CD4-positive, alpha-beta T cell treated with Interleukin-17A for 1 hour (primary cell): ENCODE results near the gene RPS2.
"Not testable (repeated sequence)": the region's sequence is repeated elsewhere in the genome, so short reads cannot be mapped to it uniquely, and the experiment has no call there.

Experiments
- DNase-seq: peaks from one replicate; pipeline ENCODE4 v3.0.0-alpha.2; 2020

Gene RPS2

DNA sequence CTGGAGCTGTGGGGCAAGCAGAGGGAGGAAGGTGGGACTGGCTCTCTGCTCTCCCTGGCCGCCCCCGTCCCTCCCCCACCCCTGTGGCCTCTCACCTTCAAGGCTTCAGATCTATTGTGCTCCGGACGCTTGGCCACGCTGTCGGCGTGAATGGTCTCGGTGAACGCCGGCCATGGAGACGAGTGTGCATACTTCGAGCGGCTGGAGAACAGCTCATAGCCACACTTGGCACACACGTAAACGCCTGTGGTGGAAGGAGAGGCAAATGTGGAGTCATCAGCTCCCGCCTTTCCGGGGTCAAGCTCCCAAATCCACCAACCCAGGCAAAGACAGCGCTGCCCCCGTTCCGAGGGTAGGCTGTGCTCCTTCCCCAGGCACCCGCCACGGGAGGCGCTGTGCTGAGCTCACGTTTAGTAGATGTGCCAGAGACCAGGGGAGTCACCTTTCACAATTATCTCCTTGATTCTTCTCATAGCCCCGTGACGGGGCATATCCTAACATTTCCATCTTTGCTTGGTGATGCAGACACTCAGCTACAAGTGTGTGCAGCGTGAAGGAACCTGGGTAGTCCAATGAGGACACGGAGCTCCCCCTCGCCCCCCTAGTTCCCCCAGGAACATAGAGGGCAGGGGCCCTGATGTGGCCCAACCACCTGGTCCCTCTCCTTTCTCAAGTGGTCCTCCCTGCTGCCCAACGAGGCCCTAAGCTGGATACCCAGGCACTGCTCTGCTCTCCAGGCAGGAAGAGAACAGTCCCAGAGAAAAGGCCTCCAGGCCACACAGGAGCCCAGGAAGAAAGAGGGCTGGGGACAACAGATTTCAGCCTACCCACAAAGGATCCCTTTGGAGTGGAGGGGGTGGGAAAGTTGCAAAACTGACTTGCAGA is 23.2 kb downstream of the RPS2 start:
- DNase-seq, result no peak

DNA sequence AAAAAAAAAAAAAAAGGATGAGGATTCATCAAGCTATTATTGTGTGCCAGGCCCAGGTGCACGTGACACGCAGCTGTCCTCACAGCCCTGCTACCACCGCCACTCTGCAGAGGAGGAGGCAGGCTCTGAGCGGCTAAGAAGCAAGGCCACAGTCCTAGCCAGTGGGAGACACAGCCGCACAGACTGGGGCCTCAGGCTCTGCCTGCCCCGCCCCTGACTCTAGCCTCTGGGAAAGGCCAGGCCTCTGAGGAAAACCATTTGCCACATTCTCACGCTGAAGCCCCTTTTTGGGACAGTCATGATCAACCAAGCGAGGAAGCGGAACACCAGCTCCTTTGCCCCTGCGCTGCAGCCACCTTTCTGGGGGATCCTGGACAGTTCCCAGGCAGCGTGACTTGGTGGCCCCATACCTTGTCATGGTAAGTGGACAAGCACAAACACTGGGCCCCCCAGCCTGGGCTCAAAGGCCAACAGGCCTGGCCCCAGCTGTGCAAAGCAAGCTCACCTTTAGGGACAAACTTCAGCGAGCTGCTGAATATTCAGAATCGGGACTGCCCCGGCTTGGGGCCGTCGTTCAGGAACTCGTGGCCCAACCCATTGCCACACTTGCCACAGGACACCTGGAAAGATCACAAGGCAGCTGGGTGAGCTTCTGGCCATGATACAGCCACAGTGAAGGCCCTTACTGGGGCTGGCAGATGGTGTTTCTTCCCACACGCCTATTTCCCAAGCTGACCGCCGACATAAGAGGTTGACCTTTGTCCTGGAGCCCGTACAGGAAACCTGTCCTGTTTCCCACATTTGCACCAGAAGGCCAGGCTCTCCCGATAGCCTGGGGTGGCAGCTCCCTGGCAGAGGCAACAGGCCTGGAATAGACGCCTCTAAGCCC is 24.1 kb downstream of the RPS2 start:
- DNase-seq, result no peak

DNA sequence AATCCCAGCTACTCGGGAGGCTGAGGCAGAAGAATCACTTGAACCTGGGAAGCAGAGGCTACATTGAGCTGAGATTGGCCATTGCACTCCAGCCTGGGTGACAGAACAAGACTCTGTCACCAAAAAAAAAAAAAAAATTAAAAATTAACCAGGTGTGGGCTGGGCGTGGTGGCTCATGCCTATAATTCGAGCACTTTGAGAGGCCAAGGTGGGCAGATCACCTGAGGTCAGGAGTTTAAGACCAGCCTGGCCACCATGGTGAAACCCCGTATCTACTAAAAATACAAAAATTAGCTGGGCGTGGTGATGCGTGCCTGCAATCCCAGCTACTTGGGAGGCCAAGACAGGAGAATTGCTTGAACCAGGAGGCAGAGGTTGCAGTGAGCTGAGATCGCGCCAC is 24.8 kb downstream of the RPS2 start:
- DNase-seq, result not testable (repeated sequence)

DNA sequence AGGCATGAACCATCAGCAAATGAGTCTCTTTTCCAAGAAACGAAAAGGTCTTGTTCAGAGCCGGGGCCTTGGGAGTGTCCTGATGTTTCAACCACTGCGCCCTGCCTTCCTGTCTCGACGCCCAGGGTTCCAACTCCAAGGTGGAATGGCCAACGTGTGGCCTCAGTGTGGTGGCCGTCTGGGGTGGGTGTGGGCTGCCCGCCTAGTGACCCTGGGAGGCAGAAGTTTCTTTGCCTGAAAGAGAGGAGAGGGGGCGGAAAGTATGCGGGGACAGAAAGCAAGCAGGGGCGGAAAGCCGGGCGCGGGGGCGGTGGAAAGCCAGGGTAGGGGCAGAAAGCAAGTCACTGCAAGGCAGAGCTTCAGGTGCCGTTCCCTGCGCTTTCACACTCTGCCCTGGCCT is 25.7 kb downstream of the RPS2 start:
- DNase-seq, result no peak

DNA sequence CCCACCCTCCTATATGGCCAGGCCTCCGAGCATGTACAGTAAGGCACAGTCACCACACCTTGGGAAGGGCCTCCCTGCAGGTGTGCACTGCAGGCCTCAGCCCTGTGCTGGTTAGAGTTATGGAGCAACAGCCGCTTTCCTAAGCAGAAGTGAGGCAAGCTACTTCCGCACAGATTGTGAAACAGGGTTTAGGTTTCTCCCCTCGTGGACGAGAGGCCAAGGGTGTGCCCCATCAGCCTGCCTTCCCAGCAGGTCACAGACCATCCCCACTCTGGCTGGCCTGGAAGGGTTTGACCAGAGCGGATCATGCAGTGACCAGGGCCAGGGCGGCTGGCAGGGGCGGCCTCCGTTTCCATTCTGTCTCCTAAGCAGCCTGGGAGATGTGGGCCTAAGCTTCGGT is 26.3 kb downstream of the RPS2 start:
- DNase-seq, result peak; percentile 13

DNA sequence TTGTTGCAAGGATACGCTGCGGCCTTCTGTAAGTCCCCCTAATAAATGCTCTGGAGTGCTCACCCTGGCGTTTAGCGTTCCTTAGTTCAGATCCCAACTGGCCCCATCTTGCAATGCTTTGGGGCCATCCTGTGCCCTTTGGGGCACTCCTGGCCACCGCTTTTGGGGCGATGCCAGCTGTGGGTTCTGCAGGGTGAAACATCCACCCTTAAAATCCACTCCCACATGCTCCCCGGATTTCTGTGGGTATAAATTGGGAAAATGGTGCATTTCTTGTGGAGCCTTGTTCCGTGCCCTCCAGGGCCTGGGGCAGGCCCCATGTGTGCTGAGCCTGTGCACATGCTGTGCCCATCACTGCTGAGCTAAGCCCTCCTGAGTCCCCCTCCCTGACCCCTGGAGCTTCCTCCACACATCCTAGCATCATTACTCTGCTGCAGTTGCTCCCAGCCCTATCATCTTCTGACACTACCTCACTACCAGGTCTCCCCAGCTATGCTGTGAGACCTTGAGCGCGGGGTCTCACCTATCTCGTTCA is 27.6 kb downstream of the RPS2 start:
- no peak for DNase-seq

DNA sequence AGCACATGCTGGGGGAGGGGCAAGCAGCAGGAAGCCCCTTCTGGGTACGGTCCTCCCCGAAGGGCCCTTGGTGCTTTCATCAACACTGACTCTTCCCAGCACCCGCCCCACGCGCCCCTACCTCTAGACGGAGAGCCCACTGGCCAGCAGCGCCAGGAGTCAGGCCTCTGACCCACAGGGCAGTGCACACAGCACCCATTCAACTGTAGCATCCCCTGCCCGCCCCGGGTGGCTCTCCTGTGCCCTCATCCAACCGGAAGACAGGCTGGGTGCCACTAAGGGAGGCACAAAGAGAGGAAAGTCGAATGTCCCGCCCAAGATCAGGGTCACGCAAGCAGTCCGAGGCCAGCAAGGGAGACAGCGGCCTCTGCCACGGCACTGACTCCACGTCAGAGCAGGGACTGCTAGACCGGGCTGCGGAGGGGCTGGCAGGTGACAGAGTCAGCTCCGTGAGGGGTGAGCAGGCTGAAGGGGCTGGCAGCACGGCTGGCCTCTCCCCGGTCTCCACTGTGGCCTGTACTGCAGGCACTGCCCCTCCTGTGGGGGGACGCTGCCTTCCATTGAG is 31.4 kb downstream of the RPS2 start:
- DNase-seq, result no peak

DNA sequence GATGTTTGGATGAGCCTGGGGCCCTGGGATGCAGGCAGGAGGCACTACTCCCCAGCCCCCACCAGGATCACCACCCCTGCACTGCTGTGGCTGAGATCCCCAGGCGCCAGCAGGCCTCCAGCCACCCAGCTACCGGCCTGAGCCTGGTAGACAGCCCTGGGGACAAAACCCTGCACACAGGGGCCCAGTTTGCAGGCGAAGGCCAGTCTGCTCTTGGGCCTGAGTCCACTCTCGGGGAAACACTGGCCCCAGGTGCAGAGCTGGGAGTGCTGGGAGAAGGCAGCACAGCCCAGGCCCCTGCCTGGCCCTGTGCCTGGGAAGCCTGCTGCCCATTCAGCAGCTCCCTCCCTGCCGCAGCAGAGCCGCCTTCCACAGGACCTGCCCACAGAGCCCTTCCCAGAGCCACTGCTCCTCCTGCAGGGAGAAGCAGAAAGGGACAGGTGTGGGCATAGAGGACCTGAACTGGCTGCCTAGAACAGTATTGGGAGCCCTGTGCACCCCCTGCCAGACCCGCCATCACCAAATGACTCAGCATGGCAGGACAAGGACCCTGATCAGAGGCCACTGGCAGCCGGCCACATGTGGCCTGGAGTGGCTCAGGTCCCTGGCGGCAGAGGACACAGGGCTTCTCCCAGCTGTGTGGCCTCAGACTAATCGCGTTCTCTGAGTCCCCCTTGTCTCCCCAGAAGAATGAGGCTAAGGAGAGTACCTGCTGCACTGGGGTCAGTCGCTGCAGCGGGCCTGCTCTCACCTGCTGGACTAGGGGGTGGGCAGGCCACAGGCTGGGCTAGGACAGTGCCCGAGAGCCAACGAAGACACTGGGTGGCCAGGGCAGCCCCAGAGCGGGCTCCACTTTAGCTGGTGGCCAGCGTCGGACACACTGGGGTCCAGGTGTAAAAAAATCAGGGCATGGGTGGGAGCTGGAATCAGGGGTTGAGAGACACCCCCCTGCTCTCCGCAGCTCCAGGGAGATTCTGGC is 32.3 kb downstream of the RPS2 start:
- no peak for DNase-seq

DNA sequence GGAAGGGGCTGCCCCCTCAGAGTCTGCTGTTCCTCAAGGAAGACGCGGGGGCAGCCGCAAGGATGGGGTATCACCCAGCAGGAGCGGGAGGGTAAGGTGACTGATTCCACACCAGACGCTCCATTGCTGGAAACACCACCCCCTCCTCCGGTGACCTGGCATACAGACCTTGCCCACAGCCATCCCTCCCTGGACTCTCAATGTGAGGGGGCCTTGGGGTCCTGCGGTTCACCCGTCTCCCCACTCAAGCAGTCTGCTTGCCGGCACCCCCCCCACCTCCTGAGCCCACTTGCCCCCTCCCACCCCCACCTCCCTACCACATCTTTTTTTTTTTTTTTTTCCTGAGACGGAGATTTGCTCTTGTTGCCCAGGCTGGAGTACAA is 34.3 kb downstream of the RPS2 start:
- no peak for DNase-seq

DNA sequence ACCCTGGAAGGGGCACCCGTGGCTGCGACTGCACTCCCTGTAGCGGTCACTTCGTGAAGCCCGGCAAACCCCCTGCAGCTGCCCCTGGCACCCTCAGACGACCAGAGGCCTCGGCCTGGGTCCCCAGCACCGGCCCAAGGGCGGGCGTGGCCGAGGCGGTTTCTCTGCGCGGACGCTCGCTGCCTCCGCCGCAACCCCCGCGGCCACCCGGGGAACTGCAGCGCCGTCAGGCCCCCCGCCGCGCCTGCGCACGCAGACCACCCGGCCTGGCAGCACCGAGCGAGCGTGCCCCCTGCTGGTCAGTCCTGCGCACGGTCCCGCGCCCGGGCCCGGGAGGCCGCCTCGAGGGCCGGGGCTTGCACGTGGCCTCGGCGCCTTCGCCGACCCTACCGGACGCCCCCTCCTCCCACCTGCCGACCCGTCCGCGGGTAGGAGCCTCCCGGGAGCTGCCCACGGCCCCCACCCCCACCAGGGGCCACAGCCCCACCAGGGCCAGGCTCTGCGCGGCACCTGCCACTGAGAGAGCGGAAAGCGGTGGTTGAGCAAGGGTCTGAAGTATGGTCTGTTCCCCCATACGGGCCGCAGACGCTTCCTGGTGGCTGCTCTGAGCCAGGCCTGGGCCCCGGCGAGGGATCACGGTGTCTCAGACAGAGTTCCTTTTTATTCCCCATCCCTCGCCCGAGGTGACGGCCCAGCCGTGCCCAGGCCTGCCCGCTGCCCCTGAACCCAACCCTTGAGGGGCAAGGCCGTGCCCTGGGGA is 34.9 kb downstream of the RPS2 start:
- DNase-seq, result peak; percentile 90

DNA sequence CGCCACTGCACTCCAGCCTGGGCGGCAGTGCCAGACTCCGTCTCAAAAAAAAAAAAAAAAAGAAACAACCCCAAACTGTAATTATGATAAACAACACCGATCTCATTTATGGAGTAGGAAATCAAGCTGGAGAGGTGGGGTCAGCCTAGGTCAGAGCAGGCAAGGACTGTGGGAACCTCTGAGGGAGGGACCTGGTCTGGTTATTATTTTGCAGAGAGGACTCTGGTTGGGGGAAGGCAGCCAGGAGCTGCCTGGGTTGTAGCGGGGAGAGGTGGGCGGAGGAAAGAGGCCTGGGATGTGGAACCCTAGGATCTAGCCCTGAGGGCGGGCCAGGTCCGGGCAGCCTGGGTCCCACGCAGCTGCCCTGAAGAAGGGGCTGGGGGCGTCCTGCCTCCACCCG is 35.5 kb downstream of the RPS2 start:
- DNase-seq, result no peak

DNA sequence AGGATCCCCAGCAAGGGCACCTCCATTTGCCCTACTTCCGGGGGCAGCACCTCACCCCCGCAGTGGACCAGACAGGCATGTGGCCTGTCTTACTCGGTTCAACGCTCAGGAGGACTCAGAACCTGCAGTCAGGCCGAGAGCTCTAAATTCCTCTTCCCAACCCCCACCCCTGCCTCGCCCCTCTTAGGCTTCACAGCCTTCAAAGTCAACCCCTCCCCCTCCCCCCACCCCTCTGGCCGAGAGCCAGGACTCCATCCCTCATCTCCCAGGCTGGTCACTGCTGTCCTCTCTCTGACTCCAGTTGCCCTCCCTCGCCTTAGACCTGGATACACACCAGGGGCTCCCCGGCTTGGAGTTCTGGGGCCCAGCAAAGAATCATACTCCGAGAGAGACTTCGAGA is 38.4 kb downstream of the RPS2 start:
- no peak for DNase-seq

DNA sequence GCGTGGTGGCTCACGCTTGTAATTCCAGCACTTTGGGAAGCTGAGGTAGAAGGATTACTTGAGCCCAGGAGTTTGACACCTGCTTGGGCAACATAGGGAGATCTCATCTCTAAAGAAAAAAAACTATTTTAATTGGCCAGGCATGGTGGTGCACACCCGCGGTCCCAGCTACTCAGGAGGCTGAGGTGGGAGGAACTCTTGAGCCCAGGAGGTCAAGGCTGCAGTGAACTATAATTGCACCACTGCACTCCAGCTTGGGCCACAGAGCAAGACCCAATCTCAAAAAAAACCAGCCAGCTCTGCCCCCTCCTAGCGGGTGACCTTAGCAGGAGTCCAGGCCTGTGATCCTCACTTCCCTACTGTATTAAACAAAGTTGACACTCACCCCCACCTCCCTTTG is 40.5 kb downstream of the RPS2 start:
- no peak for DNase-seq

DNA sequence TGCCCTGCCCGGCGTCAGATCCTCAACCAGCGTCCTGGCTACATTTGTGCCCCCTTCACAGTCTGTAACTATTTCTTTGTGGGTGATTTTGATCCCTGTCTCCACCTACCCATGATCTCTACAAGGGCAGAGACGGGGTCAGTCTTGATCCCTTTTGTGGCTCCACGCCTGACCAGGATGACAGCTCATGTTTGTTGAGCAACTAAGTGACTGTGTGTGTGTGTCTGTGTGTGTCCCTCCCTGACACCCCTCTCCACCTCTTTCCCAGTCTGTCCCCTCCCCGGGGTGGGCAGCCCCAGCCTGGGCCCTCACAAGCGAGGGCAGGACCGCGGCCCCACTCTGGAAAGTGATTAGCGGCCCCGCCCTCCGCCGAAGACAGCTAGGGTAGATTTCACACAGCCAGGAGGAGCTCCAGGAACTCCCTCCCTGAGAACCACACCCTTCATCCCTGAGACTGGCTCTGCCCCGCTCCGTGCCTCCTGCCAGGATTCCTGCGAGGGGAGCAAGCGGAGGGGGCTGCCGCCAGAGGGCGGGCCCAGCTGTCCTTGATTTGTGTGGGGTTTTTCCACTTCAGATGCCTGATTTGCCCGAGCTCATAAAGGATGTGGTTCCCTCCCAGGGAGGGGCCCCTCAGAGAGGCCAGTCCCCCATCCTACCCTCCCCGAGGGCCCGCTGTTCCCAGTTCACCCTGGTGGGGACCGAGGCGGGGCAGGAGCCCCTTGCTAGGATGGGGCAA is 41.2 kb downstream of the RPS2 start:
- no peak for DNase-seq

DNA sequence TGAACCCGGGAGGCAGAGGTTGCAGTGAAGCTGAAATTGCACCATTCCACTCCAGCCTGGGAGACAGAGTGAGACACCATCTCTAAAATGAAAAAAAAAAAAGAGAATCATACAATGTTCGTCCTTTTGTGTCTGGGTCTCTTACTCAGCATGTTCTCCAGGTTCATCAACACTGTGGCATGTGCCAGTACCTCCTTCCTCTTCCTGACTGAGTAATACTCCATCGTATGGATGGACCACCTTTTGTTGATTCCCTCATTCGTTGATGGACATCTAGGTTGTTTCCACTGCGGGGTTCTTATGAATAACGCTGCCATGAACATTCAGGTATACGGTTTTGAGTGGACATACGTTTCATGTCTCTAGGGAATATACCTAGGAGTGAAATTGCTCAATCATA is 42.3 kb downstream of the RPS2 start:
- no peak for DNase-seq

DNA sequence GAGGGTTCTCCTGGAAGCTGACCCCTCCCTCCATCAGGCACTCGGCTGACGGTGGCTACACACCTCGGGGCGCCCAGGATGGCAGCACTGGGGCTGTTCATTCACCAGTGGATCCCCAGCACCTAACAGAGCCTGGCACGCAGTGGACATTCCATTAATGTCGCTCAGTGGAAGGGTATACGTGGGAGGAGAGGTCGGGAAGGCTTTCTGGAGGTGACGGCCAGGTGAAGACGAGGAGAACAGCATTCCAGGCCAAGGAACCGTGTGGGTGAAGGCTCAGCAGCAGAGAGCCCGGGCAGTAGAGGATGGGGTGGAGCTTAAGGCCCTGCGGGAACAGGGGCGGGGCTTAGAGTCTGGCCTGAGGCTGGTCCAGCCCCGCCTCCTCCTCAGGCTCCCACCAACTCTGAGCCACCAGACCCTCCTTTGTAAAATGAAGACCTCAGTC is 43.9 kb downstream of the RPS2 start:
- DNase-seq, result no peak

DNA sequence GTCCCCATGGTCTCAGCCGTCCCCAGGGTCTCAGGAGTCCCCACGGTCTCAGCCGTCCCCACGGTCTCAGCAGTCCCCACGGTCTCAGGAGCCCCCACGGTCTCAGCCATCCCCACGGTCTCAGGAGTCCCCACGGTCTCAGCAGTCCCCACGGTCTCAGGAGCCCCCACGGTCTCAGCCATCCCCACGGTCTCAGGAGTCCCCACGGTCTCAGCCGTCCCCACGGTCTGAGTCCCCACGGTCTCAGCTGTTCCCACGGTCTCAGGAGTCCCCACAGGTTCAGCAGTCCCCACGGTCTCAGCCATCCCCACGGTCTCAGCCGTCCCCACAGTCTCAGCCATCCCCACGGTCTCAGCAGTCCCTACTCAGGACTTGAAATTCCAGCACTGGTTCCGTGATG is 44.5 kb downstream of the RPS2 start:
- not testable (repeated sequence) for DNase-seq

DNA sequence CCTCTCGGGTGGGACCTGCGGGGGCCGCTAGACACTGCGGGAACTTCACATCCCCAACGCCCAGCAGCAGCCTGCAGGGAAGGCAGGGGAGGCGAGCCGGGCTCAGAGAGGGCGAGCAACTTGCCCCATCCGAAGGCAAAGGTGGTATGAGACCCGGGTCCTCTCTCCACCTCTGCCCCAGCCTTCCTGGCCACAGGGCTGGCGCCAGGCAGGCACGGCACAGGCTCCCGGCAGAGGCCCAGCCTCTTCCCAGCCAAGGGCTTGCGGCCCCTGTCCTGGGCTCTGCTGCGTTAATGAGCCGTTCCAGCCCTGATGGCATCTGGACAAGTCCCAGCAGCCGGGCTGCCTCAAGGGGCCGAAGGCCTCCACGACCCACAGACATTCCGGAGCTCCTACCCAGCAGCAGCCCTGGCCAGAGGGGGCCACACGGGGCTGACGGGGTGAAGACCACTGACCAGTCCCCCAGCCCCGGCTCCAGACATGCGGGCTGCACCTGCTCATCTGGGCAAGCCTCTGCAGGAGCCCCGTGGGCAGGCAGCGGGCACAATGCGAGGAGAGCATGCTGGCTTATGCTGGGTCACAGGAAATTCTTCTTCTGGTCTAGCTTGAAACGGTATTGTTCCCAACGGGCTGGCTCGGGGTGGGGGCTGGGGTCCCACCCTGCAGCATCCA is 45.2 kb downstream of the RPS2 start:
- DNase-seq, result no peak

DNA sequence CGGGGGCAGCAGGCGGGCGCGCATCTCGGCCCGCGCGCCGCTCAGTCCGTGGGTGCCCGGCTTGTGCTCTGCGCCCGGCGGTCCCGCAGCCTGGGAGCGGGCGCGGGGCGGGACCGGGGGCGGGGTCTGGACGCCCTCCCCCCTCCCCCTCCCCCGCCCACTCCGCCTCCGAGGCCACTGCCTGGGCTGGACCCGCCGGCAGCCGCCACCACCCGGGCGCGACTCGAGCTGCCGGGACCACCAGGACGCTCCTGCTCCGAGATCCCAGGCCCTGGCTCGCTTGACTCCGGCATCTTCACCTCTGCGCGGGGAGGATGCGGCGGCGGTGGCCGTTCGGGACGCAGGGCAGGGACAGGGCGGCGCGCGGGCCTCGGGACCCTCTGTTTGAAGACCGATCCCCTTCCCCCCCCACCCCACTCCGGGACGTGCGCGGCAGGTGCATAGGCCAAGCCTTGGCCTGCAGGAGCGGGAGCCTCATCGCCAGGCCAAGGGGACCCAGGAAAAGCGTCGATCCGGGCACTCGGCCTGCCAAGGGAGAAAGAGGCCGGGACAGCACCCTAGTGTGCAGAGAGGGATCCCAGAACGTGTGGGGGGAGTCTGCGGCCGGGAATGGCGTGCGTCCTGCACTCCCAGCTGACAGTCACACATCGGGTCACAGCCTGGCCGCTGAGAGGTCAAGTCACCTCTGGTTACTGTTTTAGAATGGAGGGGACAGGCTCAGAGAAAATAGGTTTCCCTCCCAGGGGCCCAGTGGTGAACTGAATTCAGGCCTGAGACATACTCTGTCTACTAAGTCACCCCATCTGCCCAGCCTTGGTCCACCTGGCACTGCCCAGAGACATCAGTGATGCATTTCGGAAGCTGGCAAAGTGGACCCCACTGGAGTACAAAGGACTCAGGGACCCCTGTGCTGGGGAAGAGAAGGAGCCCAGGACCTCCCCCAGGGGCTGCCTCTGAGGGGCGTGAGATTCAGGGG is 46.0 kb downstream of the RPS2 start, which contains the start of gene HS3ST6:
Gene HS3ST6, minus strand, starts transcription at position 65 of the 976 bp plus-strand sequence. CDS start 92 bp downstream, outside the sequence.
- DNase-seq, result no peak
